H9 (cell line): ENCODE results near the gene STK35. TPM values are rescaled to one million over a fixed set of nuclear protein-coding genes. Genes with fewer than 3 reads are reported as not detected.

ENCODE experiments used
- DNase-seq: peaks from one replicate; pipeline ENCODE4 v3.0.0-alpha.2; 2017
- H2AFZ ChIP-seq: one replicate; pipeline ENCODE4 v1.6.1; 2013; ENCODE audit warnings: mild to moderate bottlenecking, low read length, control low read depth, moderate library complexity
- H2AK5ac ChIP-seq: 2 replicates; pipeline ENCODE4 v1.6.1; 2013; ENCODE audit warnings: low read length, control low read depth, mixed read lengths; ENCODE audit not compliant: insufficient read length
- H2BK120ac ChIP-seq: one replicate; pipeline ENCODE4 v1.6.1; 2013; ENCODE audit warnings: low read depth, mild to moderate bottlenecking, low read length, control low read depth, inconsistent platforms; ENCODE audit not compliant: poor library complexity, severe bottlenecking
- H2BK12ac ChIP-seq: 2 replicates; pipeline ENCODE4 v1.6.1; 2013; ENCODE audit warnings: low read length, control low read depth, mixed read lengths, low read depth; ENCODE audit not compliant: insufficient read length
- H2BK15ac ChIP-seq: 2 replicates; pipeline ENCODE4 v1.6.1; 2013; ENCODE audit warnings: low read depth, low read length, control low read depth
- H2BK20ac ChIP-seq: one replicate; pipeline ENCODE4 v1.6.1; 2013; ENCODE audit warnings: low read depth, mild to moderate bottlenecking, low read length, control low read depth, inconsistent platforms; ENCODE audit not compliant: poor library complexity, severe bottlenecking
- H2BK5ac ChIP-seq: 2 replicates; pipeline ENCODE4 v1.6.1; 2013; ENCODE audit warnings: low read length, control low read depth, mixed read lengths; ENCODE audit not compliant: insufficient read length
- H3K14ac ChIP-seq: 2 replicates; pipeline ENCODE4 v1.6.1; 2013; ENCODE audit warnings: low read length, control low read depth; ENCODE audit not compliant: insufficient read depth
- H3K18ac ChIP-seq: 2 replicates; pipeline ENCODE4 v1.6.1; 2013; ENCODE audit warnings: low read depth, mild to moderate bottlenecking, mixed read lengths, low read length, control low read depth; ENCODE audit not compliant: insufficient read length
- H3K23ac ChIP-seq: 2 replicates; pipeline ENCODE4 v1.6.1; 2013; ENCODE audit warnings: low read length, control low read depth, mixed read lengths, low read depth; ENCODE audit not compliant: insufficient read length
- H3K23me2 ChIP-seq: 2 replicates; pipeline ENCODE4 v1.6.1; 2013; ENCODE audit warnings: low read depth, mild to moderate bottlenecking, mixed read lengths, low read length, control low read depth; ENCODE audit not compliant: insufficient read length, poor library complexity, severe bottlenecking
- H3K27ac ChIP-seq: 2 replicates; pipeline ENCODE4 v1.5.1; 2013; ENCODE audit warnings: low read length, control low read depth, mixed read lengths, low read depth; ENCODE audit not compliant: insufficient read length
- H3K27me3 ChIP-seq: 2 replicates; pipeline ENCODE4 v1.6.1; 2013; ENCODE audit warnings: low read length, control low read depth, inconsistent platforms; ENCODE audit not compliant: insufficient read depth
- H3K4ac ChIP-seq: 2 replicates; pipeline ENCODE4 v1.6.1; 2013; ENCODE audit warnings: low read depth, mild to moderate bottlenecking, control low read depth, inconsistent platforms, low read length, moderate library complexity
- H3K4me1 ChIP-seq: 2 replicates; pipeline ENCODE4 v1.6.1; 2013; ENCODE audit warnings: low read length, control low read depth, inconsistent platforms; ENCODE audit not compliant: insufficient read depth
- H3K4me2 ChIP-seq: 2 replicates; pipeline ENCODE4 v1.6.1; 2013; ENCODE audit warnings: low read length, control low read depth, mixed read lengths; ENCODE audit not compliant: insufficient read length, insufficient read depth
- H3K56ac ChIP-seq: 2 replicates; pipeline ENCODE4 v1.6.1; 2013; ENCODE audit warnings: low read depth, mild to moderate bottlenecking, mixed read lengths, low read length, control low read depth; ENCODE audit not compliant: insufficient read length
- H3K79me1 ChIP-seq: 2 replicates; pipeline ENCODE4 v1.6.1; 2013; ENCODE audit warnings: low read depth, mild to moderate bottlenecking, moderate library complexity, low read length, control low read depth, inconsistent platforms; ENCODE audit not compliant: insufficient read depth, poor library complexity, severe bottlenecking
- H3K79me2 ChIP-seq: 2 replicates; pipeline ENCODE4 v1.6.1; 2013; ENCODE audit warnings: low read length, control low read depth, inconsistent platforms; ENCODE audit not compliant: insufficient read depth
- H3K9ac ChIP-seq: 2 replicates; pipeline ENCODE4 v1.6.1; 2013; ENCODE audit warnings: low read length, control low read depth, mixed read lengths; ENCODE audit not compliant: insufficient read length; ENCODE audit errors: extremely low read depth
- H3K9me3 ChIP-seq: one replicate; pipeline ENCODE4 v1.6.1; 2013; ENCODE audit warnings: low read depth, low read length, inconsistent platforms; ENCODE audit not compliant: control insufficient read depth
- H3T11ph ChIP-seq: one replicate; pipeline ENCODE4 v1.6.1; 2013; ENCODE audit warnings: mild to moderate bottlenecking, low read length, control low read depth, inconsistent platforms
- H4K20me1 ChIP-seq: one replicate; pipeline ENCODE4 v1.6.1; 2013; ENCODE audit not compliant: control insufficient read depth, insufficient read length, insufficient read depth
- H4K5ac ChIP-seq: 2 replicates; pipeline ENCODE4 v1.6.1; 2013; ENCODE audit warnings: low read depth, mild to moderate bottlenecking, mixed read lengths, low read length, control low read depth; ENCODE audit not compliant: insufficient read length
- H4K8ac ChIP-seq: replicated peaks from 2 replicates; pipeline ENCODE4 v1.6.1; 2013; ENCODE audit warnings: low read length, control low read depth, mixed read lengths, low read depth; ENCODE audit not compliant: insufficient read length
- H4K91ac ChIP-seq: 2 replicates; pipeline ENCODE4 v1.6.1; 2013; ENCODE audit warnings: low read depth, mild to moderate bottlenecking, moderate library complexity, mixed read lengths, low read length, control low read depth; ENCODE audit not compliant: insufficient read length
- H3K27ac Mint-ChIP-seq, 3 experiments: 2 replicates in 2 of 3; 3 replicates in 1 of 3; pipeline ENCODE4 v1.8.0; 2020 to 2021; ENCODE audit warnings: mixed read lengths in 3 of 3, mild to moderate bottlenecking in 1 of 3, moderate library complexity in 1 of 3
- H3K27me3 Mint-ChIP-seq: 2 replicates; pipeline ENCODE4 v1.8.0; 2021; ENCODE audit warnings: low read depth, mild to moderate bottlenecking, moderate library complexity, mixed read lengths
- H3K36me3 Mint-ChIP-seq, 3 experiments: 2 replicates in 2 of 3; 3 replicates in 1 of 3; pipeline ENCODE4 v1.8.0; 2020 to 2021; ENCODE audit warnings: low read depth in 3 of 3, mixed read lengths in 3 of 3; ENCODE audit not compliant: insufficient read depth in 1 of 3
- H3K4me1 Mint-ChIP-seq, 2 experiments: 2 replicates each; pipeline ENCODE4 v1.8.0; 2020; ENCODE audit warnings: mixed read lengths in 2 of 2
- H3K4me3 Mint-ChIP-seq, 2 experiments: 2 replicates in 1 of 2; 3 replicates in 1 of 2; pipeline ENCODE4 v1.8.0; 2020 to 2021; ENCODE audit warnings: mild to moderate bottlenecking in 2 of 2, mixed read lengths in 2 of 2, moderate library complexity in 1 of 2
- H3K9me3 Mint-ChIP-seq, 2 experiments: 2 replicates in 1 of 2; 3 replicates in 1 of 2; pipeline ENCODE4 v1.8.0; 2020; ENCODE audit warnings: mild to moderate bottlenecking in 2 of 2, mixed read lengths in 2 of 2, moderate library complexity in 1 of 2
- WGBS: extraction: QIAGEN DNeasy Blood & Tissue Kit; methylation state at CpG from one replicate; pipeline ENCODE4 v1.1.7; 2013; ENCODE audit warnings: missing lambda C conversion rate, low lambda C conversion rate, mixed read lengths; ENCODE audit not compliant: insufficient read length; ENCODE audit errors: extremely low coverage; 5-methylcytosine and 5-hydroxymethylcytosine counted together
- total RNA-seq: library from RNA; stranded (reverse); gene quantifications from 2 replicates; pipeline ENCODE4 v1.2.1, GENCODE V29; 2021
- TF ChIP-seq, protein P1 (sequence below): fragments of 200-600 bp; sonication (generic); conservative IDR thresholded peaks from 3 replicates; pipeline ENCODE4 v1.8.0; 2021; ENCODE audit warnings: antibody characterized with exemption, mild to moderate bottlenecking

The STK35 gene
- total RNA-seq, 1 experiment from 2014 or later = 66.2 TPM

- Mint-ChIP-seq H3K4me3 (no peak overlapping the region), H3K4me1 (peaks cover 8 to 14% of the 10 kb centered on the region in 2 experiments), H3K9me3 (no peaks in the 10 kb centered on the region; a peak in 1 of 5 replicates), H3K27ac (no peak overlapping the region), H3K36me3 (no peaks in the 10 kb centered on the region), H3K27me3 (peaks cover 5% of the 10 kb centered on the region)
- no peak overlapping the region for H3K27ac ChIP-seq
- H2BK12ac ChIP-seq = no peak overlapping the region
- no peak overlapping the region for H3K18ac ChIP-seq
- H3K4ac ChIP-seq = no peak overlapping the region
- TF ChIP-seq, protein P1, sequence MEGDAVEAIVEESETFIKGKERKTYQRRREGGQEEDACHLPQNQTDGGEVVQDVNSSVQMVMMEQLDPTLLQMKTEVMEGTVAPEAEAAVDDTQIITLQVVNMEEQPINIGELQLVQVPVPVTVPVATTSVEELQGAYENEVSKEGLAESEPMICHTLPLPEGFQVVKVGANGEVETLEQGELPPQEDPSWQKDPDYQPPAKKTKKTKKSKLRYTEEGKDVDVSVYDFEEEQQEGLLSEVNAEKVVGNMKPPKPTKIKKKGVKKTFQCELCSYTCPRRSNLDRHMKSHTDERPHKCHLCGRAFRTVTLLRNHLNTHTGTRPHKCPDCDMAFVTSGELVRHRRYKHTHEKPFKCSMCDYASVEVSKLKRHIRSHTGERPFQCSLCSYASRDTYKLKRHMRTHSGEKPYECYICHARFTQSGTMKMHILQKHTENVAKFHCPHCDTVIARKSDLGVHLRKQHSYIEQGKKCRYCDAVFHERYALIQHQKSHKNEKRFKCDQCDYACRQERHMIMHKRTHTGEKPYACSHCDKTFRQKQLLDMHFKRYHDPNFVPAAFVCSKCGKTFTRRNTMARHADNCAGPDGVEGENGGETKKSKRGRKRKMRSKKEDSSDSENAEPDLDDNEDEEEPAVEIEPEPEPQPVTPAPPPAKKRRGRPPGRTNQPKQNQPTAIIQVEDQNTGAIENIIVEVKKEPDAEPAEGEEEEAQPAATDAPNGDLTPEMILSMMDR = no peak
- H3K9ac ChIP-seq = no peak overlapping the region
- H3K14ac ChIP-seq = no peak overlapping the region
- H2BK15ac ChIP-seq = no peak overlapping the region
- H3K23me2 ChIP-seq = no peaks in the 10 kb centered on the region
- H2BK5ac ChIP-seq = no peak overlapping the region
- no peak overlapping the region for H2AK5ac ChIP-seq
- no peak overlapping the region for H3K23ac ChIP-seq
- H4K91ac ChIP-seq = no peak overlapping the region
- DNase-seq = no peak
- H3K27me3 ChIP-seq = no peaks in the 10 kb centered on the region; the same call in 1 of the 2 replicates
- no peaks in the 10 kb centered on the region for H3K9me3 ChIP-seq
- H4K20me1 ChIP-seq = no peaks in the 10 kb centered on the region
- no peaks in the 10 kb centered on the region for H3K79me2 ChIP-seq
- H2BK20ac ChIP-seq = no peak overlapping the region
- H4K5ac ChIP-seq = no peak overlapping the region
- no peak overlapping the region for H2AFZ ChIP-seq
- H2BK120ac ChIP-seq = no peak overlapping the region
- WGBS = no CpG with 5 or more reads among the region's 7 CpGs
- H3K4me2 ChIP-seq = no peak overlapping the region
- H3K56ac ChIP-seq = no peak overlapping the region
- H3T11ph ChIP-seq = no peak overlapping the region
- no peaks in the 10 kb centered on the region for H3K79me1 ChIP-seq
- H3K4me1 ChIP-seq = peaks cover 2% of the 10 kb centered on the region
- no peak overlapping the region for H4K8ac ChIP-seq
Observed at GRCh38 chr20:2197166-2197565, 95.5 kb downstream of the STK35 start.

Other genes starting within 250 kb of the STK35 start
- 5.8 and 6.0 TPM in 2 replicates for gene SIRPA, start 206.4 kb upstream of the STK35 start, total RNA-seq
- gene PDYN, start 107.8 kb upstream of the STK35 start, total RNA-seq = 0.59 and 0.63 TPM in 2 replicates
- not detected in 2 replicates for gene TGM3, start 194.2 kb downstream of the STK35 start, total RNA-seq